WTC11 (cell line): ENCODE measurements around the gene ARL6IP5. TPM values are rescaled to one million over a fixed set of nuclear protein-coding genes. Genes with fewer than 3 reads are reported as not detected.

ENCODE experiments used
- ATAC-seq: fragments of 200-7000 bp; cut with Tn5 transposase; 2 replicates; pipeline ENCODE4 v1.10.0; 2021; ENCODE audit warnings: mild to moderate bottlenecking, moderate library complexity
- CTCF ChIA-PET: fragments of 300-600 bp; sonication (Branson Sonifier 250); formaldehyde crosslinking; loops from one replicate; lab custom pipeline; 2021; ENCODE audit warnings: antibody characterized with exemption; lab: Charles Lee
- POLR2A ChIA-PET: fragments of 350-600 bp; sonication (Branson Sonifier 250); formaldehyde crosslinking; loops from one replicate; lab custom pipeline; 2021; ENCODE audit warnings: antibody characterized with exemption; lab: Charles Lee
- DNase-seq: peaks from one replicate; pipeline ENCODE4 v3.0.0; 2021; ENCODE audit warnings: low spot score
- H3K27ac Mint-ChIP-seq: 2 replicates; pipeline ENCODE4 v1.8.0; 2021; ENCODE audit warnings: mixed read lengths
- H3K27me3 Mint-ChIP-seq: 2 replicates; pipeline ENCODE4 v1.8.0; 2021; ENCODE audit warnings: low read depth, mild to moderate bottlenecking, moderate library complexity, mixed read lengths
- H3K36me3 Mint-ChIP-seq: 2 replicates; pipeline ENCODE4 v1.8.0; 2021; ENCODE audit warnings: mixed read lengths
- H3K4me1 Mint-ChIP-seq: 2 replicates; pipeline ENCODE4 v1.8.0; 2022; ENCODE audit warnings: mixed read lengths
- H3K4me3 Mint-ChIP-seq: 2 replicates; pipeline ENCODE4 v1.8.0; 2021; ENCODE audit warnings: mild to moderate bottlenecking, moderate library complexity, mixed read lengths
- H3K9me3 Mint-ChIP-seq: 2 replicates; pipeline ENCODE4 v1.8.0; 2021; ENCODE audit warnings: mixed read lengths
- CREB1 ChIP-seq: sonication (generic); formaldehyde crosslinking; IDR thresholded peaks from 2 replicates; pipeline ENCODE4 v1.8.0; 2023; ENCODE audit warnings: mild to moderate bottlenecking, missing genetic modification reagents
- CREM ChIP-seq: sonication (generic); formaldehyde crosslinking; IDR thresholded peaks from 2 replicates; pipeline ENCODE4 v1.8.1; 2022; ENCODE audit warnings: mild to moderate bottlenecking, missing genetic modification reagents, moderate library complexity
- ETV6 ChIP-seq: sonication (generic); formaldehyde crosslinking; IDR thresholded peaks from 2 replicates; pipeline ENCODE4 v1.8.1; 2022; ENCODE audit warnings: mild to moderate bottlenecking, missing genetic modification reagents
- FOXK1 ChIP-seq: sonication (generic); formaldehyde crosslinking; IDR thresholded peaks from 2 replicates; pipeline ENCODE4 v1.8.0; 2022; ENCODE audit warnings: mild to moderate bottlenecking, moderate library complexity, missing genetic modification reagents
- JUN ChIP-seq: sonication (generic); formaldehyde crosslinking; IDR thresholded peaks from 2 replicates; pipeline ENCODE4 v1.8.0; 2023; ENCODE audit warnings: mild to moderate bottlenecking, missing genetic modification reagents
- MYBL2 ChIP-seq: sonication (generic); formaldehyde crosslinking; IDR thresholded peaks from 2 replicates; pipeline ENCODE4 v1.8.1; 2023; ENCODE audit warnings: mild to moderate bottlenecking, moderate library complexity, missing genetic modification reagents
- NR2C2 ChIP-seq: sonication (generic); formaldehyde crosslinking; IDR thresholded peaks from 2 replicates; pipeline ENCODE4 v1.8.0; 2022; ENCODE audit warnings: mild to moderate bottlenecking, missing genetic modification reagents
- OVOL2 ChIP-seq: fragments of 250-450 bp; sonication (Bioruptor Pico); IDR thresholded peaks from 2 replicates; pipeline ENCODE4 v1.9.0; 2021; ENCODE audit warnings: mild to moderate bottlenecking, borderline replicate concordance
- PRRX2 ChIP-seq: fragments of 250-450 bp; sonication (Bioruptor Pico); IDR thresholded peaks from 2 replicates; pipeline ENCODE4 v1.8.0; 2021; ENCODE audit warnings: mild to moderate bottlenecking
- SMAD3 ChIP-seq: sonication (generic); formaldehyde crosslinking; IDR thresholded peaks from 2 replicates; pipeline ENCODE4 v1.8.0; 2022; ENCODE audit warnings: missing genetic modification reagents, mild to moderate bottlenecking, borderline replicate concordance
- SMAD4 ChIP-seq: sonication (generic); formaldehyde crosslinking; IDR thresholded peaks from 2 replicates; pipeline ENCODE4 v1.8.0; 2022; ENCODE audit warnings: mild to moderate bottlenecking, missing genetic modification reagents
- SP1 ChIP-seq: sonication (generic); formaldehyde crosslinking; conservative IDR thresholded peaks from 2 replicates; pipeline ENCODE4 v1.8.1; 2022; ENCODE audit warnings: missing genetic modification reagents
- ZBTB21 ChIP-seq: sonication (generic); formaldehyde crosslinking; IDR thresholded peaks from 2 replicates; pipeline ENCODE4 v1.8.1; 2023; ENCODE audit warnings: mild to moderate bottlenecking, missing genetic modification reagents, borderline replicate concordance
- ZNF232 ChIP-seq: sonication (generic); formaldehyde crosslinking; IDR thresholded peaks from 2 replicates; pipeline ENCODE4 v1.8.0; 2022; ENCODE audit warnings: mild to moderate bottlenecking, missing genetic modification reagents
- total RNA-seq: library from RNA; stranded (reverse); gene quantifications from 3 replicates; pipeline ENCODE4 v1.2.3, GENCODE V29; 2021
- TF ChIP-seq, protein P1 (sequence below): sonication (generic); formaldehyde crosslinking; IDR thresholded peaks from 2 replicates; pipeline ENCODE4 v1.8.0; 2023; ENCODE audit warnings: missing genetic modification reagents
- TF ChIP-seq, protein P2 (sequence below): sonication (generic); formaldehyde crosslinking; IDR thresholded peaks from 2 replicates; pipeline ENCODE4 v1.8.1; 2022; ENCODE audit warnings: low read depth, missing genetic modification reagents, borderline replicate concordance
- TF ChIP-seq, protein P3 (sequence below): sonication (generic); formaldehyde crosslinking; IDR thresholded peaks from 2 replicates; pipeline ENCODE4 v1.8.1; 2023; ENCODE audit warnings: mild to moderate bottlenecking, missing genetic modification reagents, moderate library complexity
- TF ChIP-seq, protein P4 (sequence below): sonication (generic); formaldehyde crosslinking; IDR thresholded peaks from 2 replicates; pipeline ENCODE4 v1.8.0; 2022; ENCODE audit warnings: missing genetic modification reagents
- TF ChIP-seq, protein P5 (sequence below): sonication (generic); formaldehyde crosslinking; IDR thresholded peaks from 2 replicates; pipeline ENCODE4 v1.8.1; 2023; ENCODE audit warnings: mild to moderate bottlenecking, missing genetic modification reagents, borderline replicate concordance
- TF ChIP-seq, protein P6 (sequence below): sonication (generic); formaldehyde crosslinking; IDR thresholded peaks from 2 replicates; pipeline ENCODE4 v1.8.1; 2023; ENCODE audit warnings: mild to moderate bottlenecking, moderate library complexity, missing genetic modification reagents

The ARL6IP5 gene
- total RNA-seq, 1 experiment from 2014 or later, result 28.4 TPM

DNA sequence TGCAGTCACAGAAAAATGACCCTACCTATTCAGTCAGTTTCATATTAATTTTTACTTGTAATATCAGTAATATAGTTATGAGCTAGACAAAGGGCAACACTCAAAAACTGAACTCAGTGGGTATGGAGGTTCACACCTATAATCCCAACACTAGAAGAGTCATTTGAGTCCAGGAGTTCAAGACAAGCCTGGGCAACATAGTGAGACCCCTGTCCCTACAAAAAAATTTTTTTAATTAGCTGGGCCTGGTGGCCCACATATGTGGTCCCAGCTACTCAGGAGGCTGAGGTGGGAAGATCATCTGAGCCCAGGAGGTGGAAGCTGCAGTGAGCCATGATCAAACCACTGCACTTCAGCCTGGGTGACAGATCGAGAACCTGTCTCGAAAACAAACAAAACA is 35.7 kb upstream of the ARL6IP5 start:
- TF ChIP-seq, protein P1, sequence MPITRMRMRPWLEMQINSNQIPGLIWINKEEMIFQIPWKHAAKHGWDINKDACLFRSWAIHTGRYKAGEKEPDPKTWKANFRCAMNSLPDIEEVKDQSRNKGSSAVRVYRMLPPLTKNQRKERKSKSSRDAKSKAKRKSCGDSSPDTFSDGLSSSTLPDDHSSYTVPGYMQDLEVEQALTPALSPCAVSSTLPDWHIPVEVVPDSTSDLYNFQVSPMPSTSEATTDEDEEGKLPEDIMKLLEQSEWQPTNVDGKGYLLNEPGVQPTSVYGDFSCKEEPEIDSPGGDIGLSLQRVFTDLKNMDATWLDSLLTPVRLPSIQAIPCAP (CRISPR knock-in tag), result no peak
- no peak for TF ChIP-seq SP1 (CRISPR knock-in tag)
- no peak for TF ChIP-seq JUN (CRISPR knock-in tag)
- TF ChIP-seq ETV6 (CRISPR knock-in tag), result no peak
- TF ChIP-seq ZBTB21 (CRISPR knock-in tag), result no peak
- TF ChIP-seq SMAD3 (CRISPR knock-in tag), result no peak
- TF ChIP-seq ZNF232 (CRISPR knock-in tag), result no peak
- TF ChIP-seq NR2C2 (CRISPR knock-in tag), result no peak
- TF ChIP-seq CREM (CRISPR knock-in tag), result no peak
- TF ChIP-seq, protein P2, sequence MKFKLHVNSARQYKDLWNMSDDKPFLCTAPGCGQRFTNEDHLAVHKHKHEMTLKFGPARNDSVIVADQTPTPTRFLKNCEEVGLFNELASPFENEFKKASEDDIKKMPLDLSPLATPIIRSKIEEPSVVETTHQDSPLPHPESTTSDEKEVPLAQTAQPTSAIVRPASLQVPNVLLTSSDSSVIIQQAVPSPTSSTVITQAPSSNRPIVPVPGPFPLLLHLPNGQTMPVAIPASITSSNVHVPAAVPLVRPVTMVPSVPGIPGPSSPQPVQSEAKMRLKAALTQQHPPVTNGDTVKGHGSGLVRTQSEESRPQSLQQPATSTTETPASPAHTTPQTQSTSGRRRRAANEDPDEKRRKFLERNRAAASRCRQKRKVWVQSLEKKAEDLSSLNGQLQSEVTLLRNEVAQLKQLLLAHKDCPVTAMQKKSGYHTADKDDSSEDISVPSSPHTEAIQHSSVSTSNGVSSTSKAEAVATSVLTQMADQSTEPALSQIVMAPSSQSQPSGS (CRISPR knock-in tag), result no peak
- TF ChIP-seq, protein P3, sequence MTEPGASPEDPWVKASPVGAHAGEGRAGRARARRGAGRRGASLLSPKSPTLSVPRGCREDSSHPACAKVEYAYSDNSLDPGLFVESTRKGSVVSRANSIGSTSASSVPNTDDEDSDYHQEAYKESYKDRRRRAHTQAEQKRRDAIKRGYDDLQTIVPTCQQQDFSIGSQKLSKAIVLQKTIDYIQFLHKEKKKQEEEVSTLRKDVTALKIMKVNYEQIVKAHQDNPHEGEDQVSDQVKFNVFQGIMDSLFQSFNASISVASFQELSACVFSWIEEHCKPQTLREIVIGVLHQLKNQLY, result no peak
- ATAC-seq (no peak), DNase-seq (no peak)
- H3K36me3 Mint-ChIP-seq, result peaks cover 14% of the 10 kb centered on the region
- ChIA-PET CTCF (no interaction called here), POLR2A (no interaction called here)
- peaks cover 15% of the 10 kb centered on the region for H3K4me1 Mint-ChIP-seq
- no peak overlapping the region for H3K27ac Mint-ChIP-seq
- H3K9me3 Mint-ChIP-seq, result no peaks in the 10 kb centered on the region
- H3K27me3 Mint-ChIP-seq, result no peaks in the 10 kb centered on the region
- H3K4me3 Mint-ChIP-seq, result no peak overlapping the region

DNA sequence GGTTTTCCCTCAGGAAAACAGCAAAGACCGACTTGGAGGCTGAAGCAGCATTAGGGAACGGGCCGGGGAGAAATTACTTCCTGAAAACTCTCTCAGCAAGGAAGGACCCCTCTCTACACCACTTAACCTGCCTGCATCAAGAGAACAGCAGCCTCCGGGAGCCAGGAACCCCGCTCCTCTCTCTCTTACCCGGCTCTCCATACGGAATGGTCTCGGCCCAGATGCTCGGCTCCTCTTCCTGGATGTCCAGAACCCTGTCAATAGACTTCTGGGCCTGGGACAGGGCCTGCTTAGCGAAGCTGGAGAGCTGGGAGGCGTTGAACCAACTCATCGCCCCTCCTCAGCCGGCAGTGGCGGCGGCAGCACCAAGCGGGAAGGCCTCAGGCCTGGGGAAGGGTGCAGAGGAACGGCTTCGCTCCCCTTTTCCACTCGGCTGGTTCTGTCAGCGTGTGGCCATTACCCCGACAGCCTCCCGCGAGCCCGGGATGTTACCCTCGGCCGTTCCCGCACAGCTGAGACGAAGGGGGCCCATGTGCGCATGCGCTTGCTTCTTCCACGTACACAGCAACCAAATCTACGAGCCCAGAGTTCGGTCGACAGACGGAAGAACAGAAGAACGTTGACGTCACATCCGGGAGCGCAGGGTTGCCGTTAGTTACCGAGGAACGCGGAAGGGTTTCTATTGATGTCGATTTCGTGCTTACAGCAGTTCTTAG is 32.8 kb upstream of the ARL6IP5 start, which contains the start of gene TMF1:
Gene TMF1, minus strand, starts transcription at position 578 of the 716 bp plus-strand sequence. Its CDS starts 247 bp downstream, at position 331.
- peak within 1 kb of the TSS; percentile 98 for H3K4me3 Mint-ChIP-seq
- peak; percentile 95 for DNase-seq
- ChIA-PET CTCF (interaction anchor here (1.3 kb wide), 1 partner anchor 38 kb away, joined by 6 read pairs; the partner anchor contains the start of gene EOGT), POLR2A (interaction anchor here (0.7 to 1.4 kb wide), 2 partner anchors 30 to 39 kb away, joined by 3 to 7 read pairs; partner anchors contain the start of gene EOGT)
- H3K27ac Mint-ChIP-seq, result peak within 1 kb of the TSS; percentile 98
- H3K9me3 Mint-ChIP-seq, result no peaks in the 10 kb centered on the region
- peak; percentile 90 for ATAC-seq
- peaks cover 15% of the 10 kb centered on the region for H3K4me1 Mint-ChIP-seq
- H3K27me3 Mint-ChIP-seq, result no peaks in the 10 kb centered on the region
- H3K36me3 Mint-ChIP-seq, result peaks cover 24% of the 10 kb centered on the region
- TF ChIP-seq FOXK1 (peak; percentile 92), MYBL2 (no peak), PRRX2 (no peak), CREB1 (CRISPR knock-in tag) (0 out of 2 replicates have a peak, but pooled peaks have one; percentile 39), ETV6 (CRISPR knock-in tag) (peak; percentile 60; the same call in 1 of the 2 replicates), OVOL2 (CRISPR knock-in tag) (no peak), SMAD4 (CRISPR knock-in tag) (no peak)
- TF ChIP-seq, protein P4, sequence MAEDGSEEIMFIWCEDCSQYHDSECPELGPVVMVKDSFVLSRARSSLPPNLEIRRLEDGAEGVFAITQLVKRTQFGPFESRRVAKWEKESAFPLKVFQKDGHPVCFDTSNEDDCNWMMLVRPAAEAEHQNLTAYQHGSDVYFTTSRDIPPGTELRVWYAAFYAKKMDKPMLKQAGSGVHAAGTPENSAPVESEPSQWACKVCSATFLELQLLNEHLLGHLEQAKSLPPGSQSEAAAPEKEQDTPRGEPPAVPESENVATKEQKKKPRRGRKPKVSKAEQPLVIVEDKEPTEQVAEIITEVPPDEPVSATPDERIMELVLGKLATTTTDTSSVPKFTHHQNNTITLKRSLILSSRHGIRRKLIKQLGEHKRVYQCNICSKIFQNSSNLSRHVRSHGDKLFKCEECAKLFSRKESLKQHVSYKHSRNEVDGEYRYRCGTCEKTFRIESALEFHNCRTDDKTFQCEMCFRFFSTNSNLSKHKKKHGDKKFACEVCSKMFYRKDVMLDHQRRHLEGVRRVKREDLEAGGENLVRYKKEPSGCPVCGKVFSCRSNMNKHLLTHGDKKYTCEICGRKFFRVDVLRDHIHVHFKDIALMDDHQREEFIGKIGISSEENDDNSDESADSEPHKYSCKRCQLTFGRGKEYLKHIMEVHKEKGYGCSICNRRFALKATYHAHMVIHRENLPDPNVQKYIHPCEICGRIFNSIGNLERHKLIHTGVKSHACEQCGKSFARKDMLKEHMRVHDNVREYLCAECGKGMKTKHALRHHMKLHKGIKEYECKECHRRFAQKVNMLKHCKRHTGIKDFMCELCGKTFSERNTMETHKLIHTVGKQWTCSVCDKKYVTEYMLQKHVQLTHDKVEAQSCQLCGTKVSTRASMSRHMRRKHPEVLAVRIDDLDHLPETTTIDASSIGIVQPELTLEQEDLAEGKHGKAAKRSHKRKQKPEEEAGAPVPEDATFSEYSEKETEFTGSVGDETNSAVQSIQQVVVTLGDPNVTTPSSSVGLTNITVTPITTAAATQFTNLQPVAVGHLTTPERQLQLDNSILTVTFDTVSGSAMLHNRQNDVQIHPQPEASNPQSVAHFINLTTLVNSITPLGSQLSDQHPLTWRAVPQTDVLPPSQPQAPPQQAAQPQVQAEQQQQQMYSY (CRISPR knock-in tag), result no peak
- TF ChIP-seq, protein P5, sequence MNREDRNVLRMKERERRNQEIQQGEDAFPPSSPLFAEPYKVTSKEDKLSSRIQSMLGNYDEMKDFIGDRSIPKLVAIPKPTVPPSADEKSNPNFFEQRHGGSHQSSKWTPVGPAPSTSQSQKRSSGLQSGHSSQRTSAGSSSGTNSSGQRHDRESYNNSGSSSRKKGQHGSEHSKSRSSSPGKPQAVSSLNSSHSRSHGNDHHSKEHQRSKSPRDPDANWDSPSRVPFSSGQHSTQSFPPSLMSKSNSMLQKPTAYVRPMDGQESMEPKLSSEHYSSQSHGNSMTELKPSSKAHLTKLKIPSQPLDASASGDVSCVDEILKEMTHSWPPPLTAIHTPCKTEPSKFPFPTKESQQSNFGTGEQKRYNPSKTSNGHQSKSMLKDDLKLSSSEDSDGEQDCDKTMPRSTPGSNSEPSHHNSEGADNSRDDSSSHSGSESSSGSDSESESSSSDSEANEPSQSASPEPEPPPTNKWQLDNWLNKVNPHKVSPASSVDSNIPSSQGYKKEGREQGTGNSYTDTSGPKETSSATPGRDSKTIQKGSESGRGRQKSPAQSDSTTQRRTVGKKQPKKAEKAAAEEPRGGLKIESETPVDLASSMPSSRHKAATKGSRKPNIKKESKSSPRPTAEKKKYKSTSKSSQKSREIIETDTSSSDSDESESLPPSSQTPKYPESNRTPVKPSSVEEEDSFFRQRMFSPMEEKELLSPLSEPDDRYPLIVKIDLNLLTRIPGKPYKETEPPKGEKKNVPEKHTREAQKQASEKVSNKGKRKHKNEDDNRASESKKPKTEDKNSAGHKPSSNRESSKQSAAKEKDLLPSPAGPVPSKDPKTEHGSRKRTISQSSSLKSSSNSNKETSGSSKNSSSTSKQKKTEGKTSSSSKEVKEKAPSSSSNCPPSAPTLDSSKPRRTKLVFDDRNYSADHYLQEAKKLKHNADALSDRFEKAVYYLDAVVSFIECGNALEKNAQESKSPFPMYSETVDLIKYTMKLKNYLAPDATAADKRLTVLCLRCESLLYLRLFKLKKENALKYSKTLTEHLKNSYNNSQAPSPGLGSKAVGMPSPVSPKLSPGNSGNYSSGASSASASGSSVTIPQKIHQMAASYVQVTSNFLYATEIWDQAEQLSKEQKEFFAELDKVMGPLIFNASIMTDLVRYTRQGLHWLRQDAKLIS (CRISPR knock-in tag), result no peak
- TF ChIP-seq, protein P6, sequence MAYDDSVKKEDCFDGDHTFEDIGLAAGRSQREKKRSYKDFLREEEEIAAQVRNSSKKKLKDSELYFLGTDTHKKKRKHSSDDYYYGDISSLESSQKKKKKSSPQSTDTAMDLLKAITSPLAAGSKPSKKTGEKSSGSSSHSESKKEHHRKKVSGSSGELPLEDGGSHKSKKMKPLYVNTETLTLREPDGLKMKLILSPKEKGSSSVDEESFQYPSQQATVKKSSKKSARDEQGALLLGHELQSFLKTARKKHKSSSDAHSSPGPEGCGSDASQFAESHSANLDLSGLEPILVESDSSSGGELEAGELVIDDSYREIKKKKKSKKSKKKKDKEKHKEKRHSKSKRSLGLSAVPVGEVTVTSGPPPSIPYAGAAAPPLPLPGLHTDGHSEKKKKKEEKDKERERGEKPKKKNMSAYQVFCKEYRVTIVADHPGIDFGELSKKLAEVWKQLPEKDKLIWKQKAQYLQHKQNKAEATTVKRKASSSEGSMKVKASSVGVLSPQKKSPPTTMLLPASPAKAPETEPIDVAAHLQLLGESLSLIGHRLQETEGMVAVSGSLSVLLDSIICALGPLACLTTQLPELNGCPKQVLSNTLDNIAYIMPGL (CRISPR knock-in tag), result 0 out of 2 replicates have a peak, but pooled peaks have one; percentile 21
